HG03097 (cell line): ENCODE data around the gene KCNQ1.

Experiments
- ATAC-seq: cut with Tn5 transposase; IDR thresholded peaks from one replicate; pipeline ENCODE4 v1.9.1; 2021; ENCODE audit not compliant: unreplicated experiment, low FRiP score

KCNQ1 gene

DNA sequence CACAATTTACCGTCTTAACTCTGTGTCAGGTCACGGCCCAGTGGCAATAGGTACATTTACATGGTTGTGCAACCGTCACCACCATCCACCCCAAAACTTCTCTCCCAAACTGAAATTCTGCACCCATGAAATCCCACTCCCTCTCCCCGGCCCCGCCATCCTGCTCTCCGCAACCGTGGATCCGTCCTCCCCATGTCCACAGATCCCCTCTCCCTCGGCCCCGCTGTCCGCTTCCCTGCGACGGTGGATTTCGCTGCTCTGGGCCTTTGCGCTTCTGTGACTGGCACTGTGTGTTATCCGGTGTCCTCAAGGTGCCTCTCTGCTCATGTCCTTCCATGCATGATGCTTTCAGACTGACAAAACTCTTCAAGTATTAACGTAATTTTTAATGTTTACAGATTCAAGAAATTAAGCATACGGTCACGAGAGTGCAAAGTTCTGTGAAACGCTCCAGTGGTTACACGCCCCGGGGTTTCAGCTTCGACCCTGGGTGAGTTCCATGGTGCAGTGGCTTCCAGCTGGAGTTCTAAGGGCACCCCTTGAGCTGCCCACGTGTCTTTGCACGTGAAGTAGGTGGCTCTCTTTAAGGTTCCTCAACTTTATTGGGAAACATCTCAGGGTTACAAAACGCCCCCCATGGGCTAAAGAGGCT lies 76.4 kb downstream of the KCNQ1 start:
- no peak for ATAC-seq

DNA sequence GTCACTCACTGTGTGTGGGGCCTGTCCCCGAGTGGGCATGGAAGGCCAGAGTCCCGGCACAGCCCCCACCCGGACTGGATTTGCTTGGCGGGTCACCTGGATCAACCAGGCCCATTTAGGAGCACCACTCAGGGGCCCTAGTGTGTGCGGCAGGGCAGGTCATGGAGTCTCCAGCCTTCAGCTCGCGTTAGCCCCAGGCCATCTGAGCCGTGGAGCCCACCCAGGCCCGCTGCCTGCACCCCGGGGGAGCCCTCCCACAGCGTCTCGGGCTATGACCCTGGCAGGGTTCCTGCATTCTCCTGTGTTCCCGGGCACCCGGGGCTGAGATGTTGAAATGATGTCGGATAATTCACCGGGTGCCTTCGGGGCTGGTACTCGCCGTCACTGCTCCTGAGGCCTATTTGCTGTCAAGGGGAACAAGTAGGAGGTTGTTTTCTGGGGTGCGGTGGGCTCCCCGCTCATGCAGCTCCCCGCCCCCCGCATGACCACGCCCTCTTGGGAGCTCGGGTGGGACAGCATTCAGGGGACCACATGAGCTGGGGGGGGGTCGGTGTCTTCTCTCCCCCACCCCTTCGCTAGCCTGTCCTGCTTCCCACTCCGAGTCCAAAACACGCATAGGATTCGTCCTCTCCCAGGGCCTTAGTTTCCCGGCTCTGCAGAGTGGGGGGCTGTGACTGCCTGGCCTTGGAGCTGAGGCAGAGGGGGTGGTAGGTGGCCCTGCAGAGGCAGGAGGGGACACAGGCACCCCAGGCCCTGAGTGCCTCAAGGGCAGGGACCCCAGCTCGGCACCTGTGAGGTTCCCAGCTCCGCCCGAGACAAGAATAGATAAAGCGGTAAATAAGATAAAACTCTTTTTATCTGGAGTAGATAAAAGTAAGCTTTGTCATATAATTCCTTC lies 77.2 kb downstream of the KCNQ1 start:
- ATAC-seq: no peak

DNA sequence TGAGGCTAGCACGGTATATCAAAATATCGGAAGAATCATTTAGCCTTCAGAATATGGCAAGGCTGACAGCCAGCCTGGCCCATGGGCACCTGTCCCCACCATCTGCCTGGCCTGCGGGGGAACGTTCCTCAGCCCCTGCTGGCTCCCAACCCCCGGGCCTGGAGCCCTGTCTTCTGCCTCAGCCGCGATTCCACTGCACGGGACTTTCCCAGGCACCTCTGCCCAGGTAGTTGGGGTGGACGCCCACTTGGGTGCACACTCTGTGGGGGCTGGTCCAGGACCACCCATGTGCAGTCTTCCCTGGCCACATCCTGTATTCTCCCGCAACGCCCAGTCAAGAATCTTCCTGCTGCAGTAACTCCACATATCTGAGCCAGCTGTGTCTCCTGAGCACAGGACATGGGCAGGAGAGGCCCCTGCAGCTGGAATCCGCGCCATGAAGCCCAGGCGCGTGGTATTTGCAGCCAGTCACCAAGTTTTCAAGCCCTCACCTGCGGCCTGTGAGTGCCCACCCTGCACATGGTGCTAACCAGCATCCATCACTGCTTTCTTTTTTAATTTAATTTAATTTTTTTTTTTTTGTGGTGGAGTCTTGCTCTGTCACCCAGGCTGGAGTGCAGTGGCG lies 77.9 kb downstream of the KCNQ1 start:
- no peak for ATAC-seq

DNA sequence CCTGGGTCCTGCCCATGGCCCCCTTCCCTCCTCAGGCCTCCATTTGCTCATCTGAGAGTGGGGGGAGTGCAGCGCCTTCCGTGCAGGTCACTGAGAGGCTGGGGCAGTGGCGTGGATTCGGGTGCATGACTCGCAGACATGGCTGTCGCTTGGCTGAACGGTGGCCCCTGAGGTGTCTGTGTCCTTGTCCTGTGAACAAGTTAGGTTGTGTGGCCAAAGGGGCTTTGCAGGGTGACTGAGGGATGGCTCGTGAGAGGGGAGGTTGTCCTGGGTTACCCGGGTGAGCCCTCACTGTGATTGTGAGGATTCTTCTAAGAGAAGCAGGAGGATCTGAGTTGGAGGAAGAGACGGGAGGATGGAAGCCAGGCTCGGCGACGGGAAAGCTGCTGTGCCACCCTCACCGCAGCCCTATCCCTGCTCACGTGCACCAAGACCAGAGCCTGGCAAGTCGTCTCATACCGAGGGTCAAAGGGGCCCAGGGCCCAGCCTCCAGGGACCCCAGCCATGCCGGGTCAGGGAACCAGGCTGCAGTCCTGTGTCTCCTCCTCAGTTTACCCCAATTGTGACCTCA lies 79.1 kb downstream of the KCNQ1 start:
- ATAC-seq: no peak

DNA sequence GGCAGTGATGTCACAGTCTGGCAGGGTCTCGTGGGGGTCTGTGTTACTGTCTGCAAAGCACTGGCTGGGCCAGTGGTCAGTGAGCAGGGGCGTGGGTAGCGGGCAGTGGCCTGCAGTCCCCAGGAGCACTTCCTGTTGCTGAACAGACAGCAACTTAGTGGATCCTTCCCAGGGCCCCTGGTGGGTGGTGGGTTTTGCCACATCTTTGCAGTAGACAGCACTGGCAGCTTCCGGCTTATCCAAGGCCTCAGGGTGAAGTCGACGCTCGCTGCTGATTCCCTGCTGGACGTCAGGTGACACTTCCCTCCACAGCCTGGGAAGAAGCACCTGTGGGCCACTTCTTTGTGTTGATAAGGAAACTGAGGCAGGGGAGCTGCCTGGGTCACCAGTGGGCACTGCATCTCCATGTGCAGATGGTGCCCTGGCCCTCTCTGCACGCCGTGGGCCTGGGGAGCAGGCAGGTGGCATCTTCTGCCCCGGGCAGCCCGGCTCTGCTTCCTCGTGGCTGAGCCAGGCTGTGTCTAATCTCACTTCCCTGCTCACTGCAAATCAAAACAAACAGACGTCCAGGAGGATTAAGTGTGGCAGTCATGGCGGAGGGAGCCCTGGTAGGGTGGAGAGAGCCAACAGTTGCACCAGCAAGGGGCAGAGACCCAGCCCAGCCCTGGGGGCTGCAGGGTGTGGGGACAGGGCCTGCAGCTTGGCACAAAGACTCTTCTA lies 79.8 kb downstream of the KCNQ1 start:
- no peak for ATAC-seq

DNA sequence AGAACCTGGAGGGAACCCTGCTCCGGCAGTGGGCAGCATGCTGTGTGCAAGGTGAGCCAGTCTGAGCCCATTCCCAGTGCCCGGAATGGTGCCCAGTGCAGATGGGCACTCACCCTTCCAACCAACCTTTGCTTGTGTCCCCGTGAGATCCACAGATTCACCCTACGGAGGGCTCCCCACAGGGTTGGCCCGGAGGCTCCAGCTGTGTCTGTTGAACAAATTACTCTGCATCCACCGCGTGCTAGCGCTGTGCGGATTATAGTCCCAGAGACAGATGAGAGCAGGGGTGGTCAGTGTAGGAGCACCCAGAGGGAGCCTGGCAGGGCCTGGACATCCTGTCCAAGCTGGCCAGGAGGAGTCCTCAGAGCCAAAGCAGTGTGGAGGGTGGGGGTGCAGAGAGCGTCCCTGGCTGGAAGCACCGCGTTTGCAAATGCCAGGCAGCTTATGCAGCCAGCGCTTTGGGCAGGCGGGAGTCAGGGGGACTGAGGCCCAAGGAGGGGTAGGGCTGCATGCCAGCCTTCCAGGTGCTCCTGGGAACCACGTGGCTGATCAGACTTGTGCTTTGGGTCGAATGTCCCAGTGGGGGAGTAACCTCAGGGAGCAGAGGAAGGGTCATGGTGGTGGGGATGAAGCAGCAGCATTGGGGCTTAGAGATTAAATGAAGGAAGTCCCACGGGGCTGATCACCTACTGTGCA lies 80.5 kb downstream of the KCNQ1 start:
- ATAC-seq: no peak

DNA sequence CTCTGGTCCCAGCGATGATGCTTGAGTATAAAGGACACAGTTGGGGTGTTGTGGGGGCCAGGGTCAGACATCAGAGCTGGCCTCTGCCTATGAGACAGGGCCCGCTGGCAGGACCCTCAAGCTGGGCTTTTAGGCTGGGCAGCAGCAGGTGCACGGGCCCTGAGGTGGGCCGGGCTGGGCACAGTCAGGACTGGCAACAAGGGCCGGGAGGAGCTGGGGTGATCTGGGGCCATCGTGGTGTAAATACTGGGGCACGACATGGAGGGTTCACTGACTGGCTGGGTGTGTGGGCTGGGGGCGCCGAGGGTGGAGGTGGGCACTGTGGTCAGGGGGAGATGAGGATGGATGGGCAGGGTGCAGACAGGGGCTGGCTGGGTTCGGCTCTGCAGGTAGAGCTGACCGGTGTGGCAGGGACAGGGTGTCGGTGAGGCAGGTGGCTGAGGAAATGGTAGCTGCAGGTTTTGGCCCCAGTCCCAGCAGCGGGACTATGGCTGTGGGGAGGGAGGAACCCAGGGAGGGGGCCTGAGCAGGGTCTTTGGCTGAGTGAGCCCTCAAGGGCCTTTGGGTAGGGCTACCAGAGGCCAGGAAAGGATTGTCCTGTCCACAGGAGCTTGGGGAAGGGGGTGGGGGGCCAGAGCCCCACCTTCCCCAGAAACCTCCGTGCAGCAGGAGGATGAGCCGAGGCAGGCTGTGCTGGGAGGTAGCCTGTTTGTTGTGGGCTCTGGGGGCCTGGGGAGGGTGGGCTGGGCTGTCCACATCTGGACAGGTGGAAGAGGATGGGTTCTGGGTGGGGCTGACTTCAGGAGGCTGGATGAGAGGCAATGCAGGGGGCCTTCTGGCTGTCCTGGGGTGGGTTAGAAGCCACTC lies 81.4 kb downstream of the KCNQ1 start:
- no peak for ATAC-seq

DNA sequence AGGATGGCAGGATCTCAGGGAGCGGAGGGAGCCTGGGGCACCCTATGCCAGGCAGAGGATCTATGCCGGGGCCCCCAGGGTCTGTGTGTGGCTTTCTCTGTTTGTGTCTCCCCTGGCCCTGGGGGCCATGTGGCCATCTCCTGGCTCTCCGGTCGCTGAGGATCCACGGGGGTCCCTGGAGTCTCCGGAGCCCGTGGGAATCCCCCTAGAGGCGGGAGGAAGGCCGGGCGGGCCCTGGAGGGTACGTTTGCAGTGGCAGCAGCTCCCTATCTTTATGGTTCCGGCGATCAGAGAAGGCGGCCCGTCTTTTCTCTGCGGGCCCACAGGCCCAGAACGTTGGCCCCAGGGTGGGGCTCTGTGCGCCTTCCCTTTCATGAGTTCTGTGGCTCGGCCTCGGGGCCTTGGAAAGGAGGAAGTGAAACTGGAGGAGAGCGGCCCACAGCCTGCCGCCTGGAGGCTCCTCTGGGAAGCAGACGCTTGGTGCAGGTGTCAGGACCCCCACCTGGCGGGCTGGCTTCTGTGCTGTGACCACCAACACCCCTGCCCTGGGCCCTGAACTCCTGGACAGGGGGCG lies 82.1 kb downstream of the KCNQ1 start:
- ATAC-seq: no peak

DNA sequence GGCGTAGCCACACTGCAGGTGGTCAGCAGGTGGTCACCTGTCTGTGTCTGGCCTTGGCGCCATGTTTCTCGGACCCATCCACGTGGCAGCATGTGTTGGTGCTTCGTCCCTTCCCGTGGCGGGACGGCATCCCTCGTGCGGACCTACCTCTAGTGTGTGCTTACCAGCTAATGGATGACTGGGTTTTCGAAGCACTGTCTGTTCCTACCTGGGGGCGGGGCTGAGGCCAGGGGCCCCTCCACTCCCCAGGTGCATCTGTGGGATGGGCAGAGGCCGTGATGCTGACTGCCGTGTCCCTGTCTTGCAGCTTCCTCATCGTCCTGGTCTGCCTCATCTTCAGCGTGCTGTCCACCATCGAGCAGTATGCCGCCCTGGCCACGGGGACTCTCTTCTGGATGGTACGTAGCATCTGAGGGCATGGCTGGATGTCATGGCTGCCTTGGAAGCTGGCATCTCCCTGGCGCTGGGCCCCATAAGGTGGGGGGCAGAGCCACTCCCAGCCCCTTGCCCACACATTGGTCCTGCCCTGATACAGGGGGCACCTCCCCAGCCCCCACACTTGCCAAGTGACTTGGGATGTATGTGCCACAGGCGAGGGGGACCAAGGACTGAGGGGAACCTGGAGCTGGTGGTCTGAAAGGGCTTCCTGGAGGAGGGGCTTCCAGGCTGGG lies 82.9 kb downstream of the KCNQ1 start:
- ATAC-seq: no peak

DNA sequence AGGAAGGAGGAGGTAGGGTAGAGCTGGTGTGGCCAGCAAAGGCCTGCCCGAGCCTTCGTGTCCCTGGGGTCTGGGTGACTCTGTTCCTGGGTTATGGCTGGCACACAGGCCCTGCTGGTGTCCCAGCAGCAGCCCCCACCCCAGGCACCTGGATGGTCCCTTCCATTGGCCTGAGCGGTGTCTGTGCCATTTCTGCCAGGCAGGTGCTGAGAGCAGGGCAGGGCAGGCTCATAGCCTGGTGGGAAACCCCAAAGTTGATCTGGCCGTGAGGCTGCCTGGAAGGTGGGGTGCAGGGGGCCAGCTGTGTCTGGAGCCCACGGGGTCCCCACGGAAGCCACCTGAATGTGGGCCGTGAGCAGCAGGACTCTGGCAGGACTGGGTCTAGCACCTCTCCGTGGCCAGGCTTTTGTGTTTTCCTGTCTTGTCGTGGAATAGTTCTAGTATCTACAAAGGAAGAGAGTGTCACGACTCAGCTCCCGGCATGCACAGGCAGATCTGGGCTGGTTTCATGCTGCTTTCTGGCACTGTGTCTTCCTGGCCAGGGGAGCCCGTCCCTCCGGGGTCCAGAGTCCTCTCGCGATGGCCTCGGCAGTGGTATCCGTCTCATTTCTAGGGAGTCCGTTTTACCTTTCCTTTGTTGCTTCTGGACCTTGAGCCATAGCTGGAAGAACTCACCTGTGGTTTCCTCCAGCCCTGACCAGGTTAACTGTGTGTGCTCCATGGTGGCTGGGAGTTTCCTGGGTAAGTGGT lies 83.7 kb downstream of the KCNQ1 start:
- ATAC-seq: no peak

DNA sequence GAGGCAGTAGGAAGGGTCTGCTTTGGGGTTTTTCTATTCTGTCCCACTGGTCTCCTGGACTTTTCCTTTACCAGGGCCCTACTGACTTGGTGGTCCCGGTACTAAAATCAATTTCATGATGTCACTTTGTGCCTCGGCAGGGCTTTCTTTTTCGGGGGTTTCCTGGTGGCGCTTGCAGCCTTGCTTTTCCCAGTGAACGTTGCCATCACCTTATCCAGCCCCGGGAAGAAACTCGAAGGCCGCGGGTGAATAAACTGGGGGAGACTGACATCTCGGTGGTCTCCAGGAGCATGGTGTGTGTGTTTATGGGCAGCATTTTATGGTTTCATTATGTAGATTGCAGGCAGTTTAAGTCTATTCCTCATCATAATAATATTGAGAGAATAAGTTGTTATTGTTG lies 84.4 kb downstream of the KCNQ1 start:
- ATAC-seq: no peak

DNA sequence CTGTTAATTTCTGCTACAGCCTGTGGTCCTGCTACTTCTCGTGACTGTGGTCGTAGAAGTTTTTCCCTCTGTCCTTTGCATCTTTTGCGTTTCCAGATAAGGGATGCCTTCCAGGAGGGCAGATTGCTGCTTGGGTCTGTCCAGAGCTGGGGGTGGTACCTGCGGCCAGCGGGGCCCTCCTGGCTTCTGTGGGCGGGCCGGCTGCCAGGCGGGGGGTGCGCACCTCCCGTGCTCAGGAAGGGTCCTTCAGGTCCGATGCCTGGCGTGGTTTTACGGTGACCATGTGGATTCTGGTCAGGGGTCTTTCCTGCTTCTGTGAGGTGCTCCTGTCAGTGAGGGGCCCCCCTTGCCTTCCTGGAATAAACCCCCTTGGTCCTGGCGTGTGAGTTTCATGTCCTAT lies 84.8 kb downstream of the KCNQ1 start:
- no peak for ATAC-seq

DNA sequence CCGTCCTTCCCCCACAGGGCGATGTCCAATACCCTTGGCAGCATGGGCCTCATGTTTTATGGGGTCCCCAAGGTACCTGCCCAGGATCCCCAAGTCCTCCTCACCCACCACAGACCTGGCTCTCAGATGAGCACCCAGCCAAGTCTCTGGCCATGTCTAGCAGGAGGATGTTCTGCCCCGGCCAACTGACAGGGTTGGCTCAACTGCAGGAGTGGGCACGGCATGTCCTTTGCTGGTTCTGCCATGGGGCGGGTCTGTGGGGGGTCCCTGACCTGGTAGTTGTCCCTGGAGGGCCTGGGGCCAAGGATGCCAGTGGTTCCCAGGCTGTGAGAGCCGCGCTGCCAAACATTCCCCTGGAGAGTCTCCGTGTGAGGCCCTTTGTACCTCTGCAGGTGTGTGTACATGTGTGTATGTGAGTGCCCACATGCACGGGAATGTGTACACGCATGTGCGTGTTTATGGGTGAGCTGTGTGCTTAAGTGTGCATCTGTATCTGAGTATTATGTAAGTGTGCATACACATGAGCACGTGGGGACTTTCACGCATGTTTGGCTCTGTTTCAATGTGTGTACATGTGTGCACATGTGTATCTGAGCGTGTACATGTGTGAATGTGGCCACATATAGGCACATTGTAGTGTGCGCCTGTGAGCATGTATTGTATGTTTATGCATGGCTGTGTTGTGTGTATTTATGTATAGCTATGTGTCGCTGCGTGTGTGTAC lies 85.5 kb downstream of the KCNQ1 start:
- ATAC-seq: no peak

DNA sequence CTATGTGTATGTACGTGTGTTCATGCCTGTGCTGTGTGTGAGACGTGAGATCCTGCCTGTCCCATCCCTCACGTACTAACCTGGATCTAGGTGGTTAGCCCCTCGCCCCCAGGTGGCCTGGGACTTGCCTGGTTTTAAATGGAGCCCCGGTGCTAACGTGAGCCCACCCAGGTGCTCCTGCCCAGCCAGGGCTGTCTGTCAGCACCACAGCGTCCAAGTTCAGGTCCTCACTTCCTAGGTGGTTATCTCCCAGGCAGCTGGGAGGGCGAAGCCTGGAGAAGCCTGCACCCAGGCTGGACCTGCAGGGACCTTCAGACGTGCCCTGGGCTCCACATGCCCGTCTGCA lies 86.0 kb downstream of the KCNQ1 start:
- no peak for ATAC-seq

DNA sequence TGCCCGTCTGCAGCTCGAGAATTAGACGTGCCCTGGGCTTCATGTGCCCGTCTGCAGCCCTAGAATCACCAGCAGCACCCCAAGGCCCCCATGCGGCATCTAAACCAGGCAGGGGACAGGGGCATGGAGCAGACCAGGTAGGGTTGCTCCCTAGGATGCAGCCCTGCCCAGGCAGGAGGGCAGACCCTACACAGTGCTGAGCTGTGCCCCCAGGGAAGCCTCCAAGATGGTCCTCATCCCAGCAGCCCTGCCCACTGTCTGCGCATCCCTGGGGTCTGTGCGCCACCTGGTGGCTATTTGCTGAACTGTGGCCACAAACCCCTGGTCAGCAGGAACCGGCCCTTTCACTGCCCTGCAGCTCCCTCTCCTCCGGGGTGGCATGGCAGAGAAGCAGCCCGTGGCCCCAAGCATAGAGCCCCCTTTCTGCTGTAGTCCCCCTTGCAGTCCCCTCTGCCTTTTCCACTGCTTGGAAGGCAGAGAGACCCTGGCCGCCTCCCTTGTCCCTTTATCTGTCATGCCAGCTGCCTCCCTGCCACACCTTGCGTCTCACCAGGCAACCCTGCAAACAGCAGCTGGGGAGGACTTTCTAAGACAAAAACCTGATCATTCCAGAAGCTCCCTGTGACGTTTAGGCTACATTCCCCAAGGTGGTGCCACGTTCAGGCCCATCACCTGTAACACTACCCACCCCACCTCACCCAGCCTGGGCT lies 86.6 kb downstream of the KCNQ1 start:
- ATAC-seq: no peak

DNA sequence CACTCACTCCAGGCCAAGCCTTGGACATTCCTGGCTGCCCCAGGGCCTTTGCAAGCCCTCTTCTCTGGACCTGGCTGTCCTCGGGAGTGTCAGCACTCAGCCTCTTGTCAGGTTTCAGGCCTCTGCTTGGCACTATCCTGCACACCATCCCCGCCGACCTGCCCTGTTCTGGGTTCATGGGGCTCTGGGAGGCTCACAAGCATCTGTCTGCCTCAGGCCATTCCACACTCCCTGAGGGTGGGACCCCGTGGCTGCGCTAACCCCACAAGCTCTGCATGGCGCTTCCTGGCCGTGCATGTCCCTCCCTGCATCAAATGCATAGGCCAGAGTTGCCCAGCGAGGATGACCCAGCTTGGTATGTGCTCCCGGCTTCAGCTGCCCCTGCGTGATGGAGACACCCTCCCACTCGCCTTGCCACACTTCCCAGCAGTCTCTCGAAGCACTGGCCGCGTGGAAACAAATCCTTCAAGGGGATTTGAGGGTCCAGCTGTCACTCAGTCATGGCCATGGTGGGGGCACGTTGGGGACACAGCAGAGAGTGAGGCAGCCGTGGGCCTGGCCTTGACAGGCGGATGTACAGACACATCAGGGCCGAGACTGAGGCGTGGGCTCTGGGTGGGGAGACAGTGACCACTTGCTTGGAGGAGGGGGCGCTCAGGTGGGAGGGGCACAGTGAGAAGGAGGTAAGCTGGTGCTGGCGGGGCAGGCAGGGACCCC lies 87.3 kb downstream of the KCNQ1 start:
- no peak for ATAC-seq
